ENCODE data around the gene FLOT1.
A peak's percentile ranks its signal among the peaks of the same experiment; 100 is the strongest.
"Not testable (repeated sequence)": the region's sequence is repeated elsewhere in the genome, so short reads cannot be mapped to it uniquely, and the experiment has no call there.

The FLOT1 gene

GRCh38 chr6:30723843-30724741, 18.4 kb downstream of the FLOT1 start:
- DNase-seq (ENCODE audit: low read depth in 3 of 3, low spot score in 1 of 3), result not testable (repeated sequence)

GRCh38 chr6:30723159-30723842, 19.2 kb downstream of the FLOT1 start:
- not testable (repeated sequence) for DNase-seq (ENCODE audit: low read depth in 3 of 3, low spot score in 1 of 3)

GRCh38 chr6:30722280-30723112, 20.0 kb downstream of the FLOT1 start:
- peak; percentile 55 to 85 (median 76) for DNase-seq (ENCODE audit: low read depth in 3 of 3, low spot score in 1 of 3)

GRCh38 chr6:30722025-30722279, 20.5 kb downstream of the FLOT1 start:
- not testable (repeated sequence) for DNase-seq (ENCODE audit: low read depth in 3 of 3, low spot score in 1 of 3)

GRCh38 chr6:30721198-30722024, 21.1 kb downstream of the FLOT1 start:
- peak; percentile 90 to 98 (median 96) for DNase-seq (ENCODE audit: low read depth in 3 of 3, low spot score in 1 of 3)

GRCh38 chr6:30720738-30721197, 21.7 kb downstream of the FLOT1 start:
- peak in 1 of 3 donors; percentile 52 for DNase-seq (ENCODE audit: low read depth in 3 of 3, low spot score in 1 of 3)

GRCh38 chr6:30719791-30720737, 22.4 kb downstream of the FLOT1 start, which contains the start of gene TUBB:
TUBB (plus strand) TSS chr6:30720352; CDS start chr6:30720507, 155 bp downstream.
- DNase-seq (ENCODE audit: low read depth in 3 of 3, low spot score in 1 of 3), result peak; percentile 85 to 90 (median 87)

- no peak for DNase-seq (ENCODE audit: low read depth in 3 of 3, low spot score in 1 of 3)
Observed at GRCh38 chr6:30719356-30719755, 23.1 kb downstream of the FLOT1 start.

GRCh38 chr6:30717845-30718720, 24.4 kb downstream of the FLOT1 start:
- not testable (repeated sequence) for DNase-seq (ENCODE audit: low read depth in 3 of 3, low spot score in 1 of 3)

GRCh38 chr6:30717129-30717844, 25.2 kb downstream of the FLOT1 start, which contains the start of gene MDC1:
MDC1 (minus strand) TSS chr6:30717281; CDS start chr6:30715175, 2,106 bp downstream.
- peak; percentile 92 to 99 (median 98) for DNase-seq (ENCODE audit: low read depth in 3 of 3, low spot score in 1 of 3)

- no peak for DNase-seq (ENCODE audit: low read depth in 3 of 3, low spot score in 1 of 3)
Observed at GRCh38 chr6:30716879-30717128, 25.7 kb downstream of the FLOT1 start.

GRCh38 chr6:30714263-30714662, 28.2 kb downstream of the FLOT1 start:
- no peak for DNase-seq (ENCODE audit: low read depth in 3 of 3, low spot score in 1 of 3)

GRCh38 chr6:30712441-30712945, 30.0 kb downstream of the FLOT1 start:
- no peak for DNase-seq (ENCODE audit: low read depth in 3 of 3, low spot score in 1 of 3)

GRCh38 chr6:30711758-30712380, 30.6 kb downstream of the FLOT1 start:
- DNase-seq (ENCODE audit: low read depth in 3 of 3, low spot score in 1 of 3), result no peak

GRCh38 chr6:30709101-30709868, 33.2 kb downstream of the FLOT1 start:
- no peak for DNase-seq (ENCODE audit: low read depth in 3 of 3, low spot score in 1 of 3)

- no peak for DNase-seq (ENCODE audit: low read depth in 3 of 3, low spot score in 1 of 3)
Observed at GRCh38 chr6:30707281-30707850, 35.1 kb downstream of the FLOT1 start.

Data from stimulated activated CD4-positive, alpha-beta T cell treated with anti-CD3 and anti-CD28 coated beads, TNF-alpha, amount 100 ng/mL, for 1 hour (primary cell).